K562 (cell line): ENCODE measurements around the gene PRKACG. TPM values are rescaled to one million over a fixed set of nuclear protein-coding genes. Genes with fewer than 3 reads are reported as not detected.
A peak's percentile ranks its signal among the peaks of the same experiment; 100 is the strongest.

Experiments used
- ATF7 ChIP-seq: fragments of 450-650 bp; IDR thresholded peaks from 2 replicates; pipeline ENCODE4 v1.7.1; 2014; ENCODE audit warnings: mild to moderate bottlenecking, moderate library complexity
- CAMTA2 ChIP-seq: fragments of 250-450 bp; sonication (Bioruptor Pico); conservative IDR thresholded peaks from 2 replicates; pipeline ENCODE4 v1.5.1; 2022
- CBFB ChIP-seq: sonication (generic); formaldehyde crosslinking; IDR thresholded peaks from 2 replicates; pipeline ENCODE4 v1.4.0; 2020; ENCODE audit warnings: mild to moderate bottlenecking, missing genetic modification reagents
- CTCF ChIP-seq, 3 experiments: IDR thresholded peaks in 2 of 3; conservative IDR thresholded peaks in 1 of 3; 2 replicates each; pipeline ENCODE4 v1.5.1; 2011 to 2012; ENCODE audit warnings: low read length in 3 of 3, mild to moderate bottlenecking in 3 of 3, control low read depth in 2 of 3, improper control_type of control experiment in 1 of 3, inconsistent platforms in 1 of 3, low read depth in 1 of 3, mixed read lengths in 1 of 3, moderate library complexity in 1 of 3; ENCODE audit not compliant: insufficient read depth in 2 of 3
- GATAD2B ChIP-seq: fragments of 450-650 bp; IDR thresholded peaks from 2 replicates; pipeline ENCODE4 v1.6.1; 2017; ENCODE audit warnings: mild to moderate bottlenecking, borderline replicate concordance
- KDM1A ChIP-seq, 2 experiments: fragments of 450-650 bp; IDR thresholded peaks; 2 replicates each; pipeline ENCODE4 v1.6.1; 2016; ENCODE audit warnings: mild to moderate bottlenecking in 2 of 2
- MEF2D ChIP-seq: conservative IDR thresholded peaks from 2 replicates; pipeline ENCODE4 v1.6.1; 2016; ENCODE audit warnings: low read depth, missing genetic modification characterization, missing compliant biosample characterization
- NKRF ChIP-seq: fragments of 450-650 bp; IDR thresholded peaks from 2 replicates; pipeline ENCODE4 v1.6.1; 2016; ENCODE audit warnings: borderline replicate concordance
- NR0B1 ChIP-seq: fragments of 450-650 bp; IDR thresholded peaks from one replicate; pipeline ENCODE4 v1.6.1; 2018; ENCODE audit warnings: mild to moderate bottlenecking, moderate library complexity; ENCODE audit not compliant: partially characterized antibody
- RCOR1 ChIP-seq, 2 experiments: IDR thresholded peaks; 2 replicates each; pipeline ENCODE4 v1.6.1; 2012; ENCODE audit warnings: low read depth in 2 of 2, low read length in 2 of 2, borderline replicate concordance in 1 of 2, improper control_type of control experiment in 1 of 2
- TFAP4 ChIP-seq: sonication (generic); formaldehyde crosslinking; IDR thresholded peaks from 2 replicates; pipeline ENCODE4 v1.8.0; 2022; ENCODE audit warnings: missing genetic modification reagents, mild to moderate bottlenecking, moderate library complexity, borderline replicate concordance
- THAP7 ChIP-seq: fragments of 250-450 bp; sonication (Bioruptor Pico); IDR thresholded peaks from 2 replicates; pipeline ENCODE4 v1.5.0; 2021
- ZFPM2 ChIP-seq: fragments of 250-450 bp; sonication (Bioruptor Pico); IDR thresholded peaks from 2 replicates; pipeline ENCODE4 v1.5.1; 2022; ENCODE audit warnings: mild to moderate bottlenecking
- ZNF311 ChIP-seq: fragments of 250-450 bp; sonication (Bioruptor Pico); IDR thresholded peaks from 2 replicates; pipeline ENCODE4 v1.4.0; 2020; ENCODE audit warnings: mild to moderate bottlenecking, moderate library complexity
- ZNF449 ChIP-seq: fragments of 250-450 bp; sonication (Bioruptor Pico); IDR thresholded peaks from 2 replicates; pipeline ENCODE4 v1.8.0; 2022; ENCODE audit warnings: moderate library complexity, mild to moderate bottlenecking, inconsistent platforms
- ZNF639 ChIP-seq, 2 experiments: fragments of 200-800 bp in 1 of 2; sonication (Bioruptor generic) in 1 of 2; sonication (generic) in 1 of 2; formaldehyde crosslinking in 1 of 2; IDR thresholded peaks in 1 of 2; conservative IDR thresholded peaks in 1 of 2; 2 replicates each; pipeline versions ENCODE4 v1.5.0 to v1.6.1; 2016 to 2020; ENCODE audit warnings: missing compliant biosample characterization in 1 of 2, missing genetic modification characterization in 1 of 2, missing genetic modification reagents in 1 of 2
- ZNF77 ChIP-seq: fragments of 250-450 bp; sonication (Bioruptor Pico); IDR thresholded peaks from 2 replicates; pipeline ENCODE4 v1.5.0; 2020
- polyA plus RNA-seq, 8 experiments: library from polyadenylated mRNA; depleted of rRNA in 4 of 8; stranded (reverse) in 5 of 8; unstranded in 3 of 8; fragments of >200 nt; fragmentation: Nextera tagmentation in 2 of 8; fragmentation: Illumina TruSeq in 1 of 8; extraction: Ambion mirVana in 2 of 8; extraction: Trizol in 1 of 8; gene quantifications; 2 replicates each; pipeline versions ENCODE4 v1.2.1 to v1.2.3, GENCODE V29; 2011 to 2014; ENCODE audit warnings: inconsistent platforms in 1 of 8, missing spikeins in 1 of 8
- total RNA-seq, 7 experiments: library from RNA; depleted of rRNA in 6 of 7; stranded (reverse); fragments of >200 nt in 6 of 7; fragmentation: Illumina TruSeq in 2 of 7; extraction: Trizol in 2 of 7; gene quantifications; 2 replicates each; pipeline versions ENCODE4 v1.2.1 to v1.2.3, GENCODE V29; 2011 to 2021; ENCODE audit warnings: low replicate concordance in 1 of 7

The PRKACG gene
- total and polyA plus RNA-seq, 9 of the 15 experiments (the other 6 are each of a cell fraction or from before 2014, with no cell fraction given): not detected

- TF ChIP-seq ZNF77 (no peak), RCOR1 (IDR thresholded peaks at IDR 0.05; ENCODE audit: borderline replicate concordance in 1 of 2, low read depth in 2 of 2, low read length in 2 of 2) (peak; percentile 31 to 84; a peak in 1 of 4 replicates), KDM1A (IDR thresholded peaks at IDR 0.05) (peak; percentile 65 to 73), CBFB (CRISPR knock-in tag) (no peak), ZNF449 (CRISPR knock-in tag) (no peak), ZNF639 (CRISPR knock-in tag; conservative IDR thresholded peaks at IDR 0.05 in 1 of 2, IDR thresholded peaks at IDR 0.05 in 1 of 2) (peak in 1 of 2 experiments; percentile 32; a peak in 1 of 4 replicates), THAP7 (CRISPR knock-in tag) (no peak), NR0B1 (no peak), MEF2D (no peak), ZNF311 (CRISPR knock-in tag) (no peak), ZFPM2 (CRISPR knock-in tag) (no peak), ATF7 (peak; percentile 94), GATAD2B (no peak), CAMTA2 (CRISPR knock-in tag) (no peak), TFAP4 (CRISPR knock-in tag) (no peak), NKRF (no peak), CTCF (IDR thresholded peaks at IDR 0.05 in 2 of 3, conservative IDR thresholded peaks at IDR 0.05 in 1 of 3; ENCODE audit: insufficient read depth in 2 of 3, low read depth in 1 of 3, low read length in 3 of 3) (no peak)
Observed at GRCh38 chr9:68975365-68976043, 38.4 kb downstream of the PRKACG start (continued).
